ENCODE measurements around the gene BAHD1.

BAHD1 gene

GRCh38 chr15:40440743-40441564 is at the start of gene BAHD1:
Gene BAHD1, plus strand, starts transcription at chr15:40440953. Its CDS starts 17,512 bp downstream, at chr15:40458465.
- peak; percentile 95 for DNase-seq (ENCODE audit: low spot score)

- no peak for DNase-seq (ENCODE audit: low spot score)
Measured at GRCh38 chr15:40392986-40393948, 47.5 kb upstream of the BAHD1 start.

DNA sequence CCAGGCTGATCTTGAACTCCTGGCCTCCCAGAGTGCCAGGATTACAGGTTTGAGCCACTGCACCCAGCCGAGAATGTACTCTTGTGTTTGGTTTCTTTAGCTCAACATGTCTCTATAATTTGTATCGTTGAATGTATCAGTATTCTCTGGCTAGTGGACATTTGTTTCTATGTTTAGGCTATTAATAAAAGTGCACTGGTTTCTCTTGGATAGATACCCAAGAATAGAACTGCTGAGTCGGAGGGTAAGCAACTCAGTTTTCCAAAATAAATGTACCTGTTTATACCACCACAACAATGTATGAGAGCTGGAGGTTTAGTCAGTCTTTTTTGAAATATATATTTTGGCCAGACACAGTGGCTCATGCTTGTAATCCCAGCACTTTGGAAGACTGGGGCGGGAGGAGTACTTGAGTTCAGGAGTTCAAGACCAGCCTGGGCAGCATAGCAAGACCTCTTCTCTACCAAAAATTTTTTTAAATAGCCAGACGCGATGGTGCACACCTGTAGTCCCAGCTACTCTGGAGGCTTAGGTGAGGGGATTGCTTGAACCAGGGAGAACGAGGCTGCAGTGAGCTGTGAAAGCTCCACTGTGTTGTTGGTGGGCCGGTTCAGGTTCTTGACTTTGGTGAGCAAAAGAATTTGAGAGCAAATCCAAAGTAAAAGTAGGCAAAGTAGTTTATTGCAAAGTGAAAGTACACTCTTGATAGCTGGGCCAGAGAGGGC is 42.9 kb upstream of the BAHD1 start:
- no peak for DNase-seq (ENCODE audit: low spot score)

- DNase-seq (ENCODE audit: low spot score): no peak
Measured at GRCh38 chr15:40398413-40398873, 42.3 kb upstream of the BAHD1 start.

- no peak for DNase-seq (ENCODE audit: low spot score)
Measured at GRCh38 chr15:40399370-40399769, 41.4 kb upstream of the BAHD1 start.

- peak; percentile 98 for DNase-seq (ENCODE audit: low spot score)
Measured at GRCh38 chr15:40405501-40406381, 35.0 kb upstream of the BAHD1 start, which contains the start of gene IVD. Gene IVD, plus strand, starts transcription at chr15:40405795. Its CDS starts 33 bp downstream, at chr15:40405828.

- DNase-seq (ENCODE audit: low spot score): no peak
Measured at GRCh38 chr15:40407330-40407990, 33.3 kb upstream of the BAHD1 start.

DNA sequence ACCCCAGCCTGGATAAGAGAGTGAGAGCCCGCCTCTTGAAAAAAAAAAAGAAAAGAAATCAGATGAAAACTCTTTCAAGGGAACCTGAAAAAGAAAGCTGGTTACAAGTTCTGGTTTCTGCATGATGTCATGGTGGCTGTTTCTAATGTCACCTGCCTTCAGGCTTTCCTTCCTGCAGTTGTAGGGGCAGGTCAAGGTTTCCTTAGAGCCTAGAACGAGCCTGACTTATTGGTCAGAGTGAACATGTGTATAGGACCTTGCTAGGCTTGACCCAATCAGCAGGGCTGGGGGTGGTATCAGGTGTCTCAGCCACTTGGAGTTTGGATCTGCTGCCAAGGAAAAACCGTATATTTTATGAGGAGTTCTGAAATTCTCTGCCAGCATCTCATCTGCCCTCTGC is 31.4 kb upstream of the BAHD1 start:
- no peak for DNase-seq (ENCODE audit: low spot score)

GRCh38 chr15:40410476-40410875 is 30.3 kb upstream of the BAHD1 start:
- no peak for DNase-seq (ENCODE audit: low spot score)

- no peak for DNase-seq (ENCODE audit: low spot score)
Measured at GRCh38 chr15:40412095-40412759, 28.5 kb upstream of the BAHD1 start.

DNA sequence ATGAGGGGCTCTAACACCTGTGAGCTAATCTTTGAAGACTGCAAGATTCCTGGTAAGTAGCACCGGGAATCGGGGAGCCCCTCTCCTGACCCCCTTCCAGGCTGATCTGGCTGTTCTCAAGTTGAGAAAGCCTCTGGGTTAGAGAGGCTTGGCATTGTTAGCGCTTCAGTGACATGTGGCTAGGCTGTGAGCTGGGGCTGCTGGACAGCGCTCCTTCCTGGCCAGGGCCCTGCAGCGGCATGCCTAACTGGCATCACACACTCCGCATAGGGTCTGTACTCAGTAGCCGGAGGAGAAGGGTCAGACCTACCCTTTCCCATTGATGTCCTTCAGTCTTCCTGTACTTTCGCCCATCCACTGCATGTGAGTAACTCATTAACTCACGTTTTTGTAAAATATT is 27.7 kb upstream of the BAHD1 start:
- no peak for DNase-seq (ENCODE audit: low spot score)

- no peak for DNase-seq (ENCODE audit: low spot score)
Measured at GRCh38 chr15:40414816-40415215, 25.9 kb upstream of the BAHD1 start.

DNA sequence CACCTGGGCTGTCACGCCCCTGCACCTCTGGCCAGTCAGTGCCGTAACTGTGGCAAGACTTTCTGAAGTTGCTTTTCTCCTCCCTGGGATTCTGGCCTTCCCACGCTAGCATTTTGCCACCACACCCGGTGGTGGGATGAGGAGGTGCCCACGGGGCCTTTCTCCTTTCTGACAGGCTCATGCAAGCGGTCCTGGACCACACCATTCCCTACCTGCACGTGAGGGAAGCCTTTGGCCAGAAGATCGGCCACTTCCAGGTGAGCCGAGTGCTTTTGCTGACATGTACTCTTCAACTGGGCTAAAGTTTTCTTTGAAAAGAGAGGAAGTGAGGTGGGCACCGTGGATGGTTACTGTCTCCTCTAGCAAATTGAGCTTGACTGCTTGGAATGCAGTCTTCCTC is 25.5 kb upstream of the BAHD1 start:
- no peak for DNase-seq (ENCODE audit: low spot score)

DNA sequence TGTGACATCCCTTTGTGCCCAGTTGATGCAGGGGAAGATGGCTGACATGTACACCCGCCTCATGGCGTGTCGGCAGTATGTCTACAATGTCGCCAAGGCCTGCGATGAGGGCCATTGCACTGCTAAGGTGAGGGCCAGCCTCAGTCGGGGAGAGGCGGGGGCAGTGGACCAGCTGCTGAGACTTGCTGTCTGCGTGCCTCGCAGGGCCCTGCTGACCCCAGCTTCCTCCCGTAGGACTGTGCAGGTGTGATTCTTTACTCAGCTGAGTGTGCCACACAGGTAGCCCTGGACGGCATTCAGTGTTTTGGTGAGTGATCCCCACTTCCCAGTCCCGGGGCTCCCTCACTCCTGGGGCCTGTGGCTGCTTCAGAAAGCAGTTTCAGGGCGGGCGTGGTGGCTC is 24.7 kb upstream of the BAHD1 start:
- DNase-seq (ENCODE audit: low spot score): no peak

DNA sequence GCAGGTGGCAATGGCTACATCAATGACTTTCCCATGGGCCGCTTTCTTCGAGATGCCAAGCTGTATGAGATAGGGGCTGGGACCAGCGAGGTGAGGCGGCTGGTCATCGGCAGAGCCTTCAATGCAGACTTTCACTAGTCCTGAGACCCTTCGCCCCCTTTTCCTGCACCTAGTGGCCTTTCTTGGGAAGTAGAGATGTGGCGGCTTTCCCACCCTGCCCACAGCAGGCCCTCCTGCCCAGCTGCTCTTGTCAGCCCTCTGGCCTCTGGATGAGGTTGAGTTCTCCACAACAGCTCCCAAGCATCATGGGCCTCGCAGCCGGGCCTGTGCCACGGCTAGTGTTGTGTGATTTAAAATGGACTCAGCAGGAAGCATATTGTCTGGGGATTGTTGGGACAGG is 22.6 kb upstream of the BAHD1 start:
- DNase-seq (ENCODE audit: low spot score): no peak

DNA sequence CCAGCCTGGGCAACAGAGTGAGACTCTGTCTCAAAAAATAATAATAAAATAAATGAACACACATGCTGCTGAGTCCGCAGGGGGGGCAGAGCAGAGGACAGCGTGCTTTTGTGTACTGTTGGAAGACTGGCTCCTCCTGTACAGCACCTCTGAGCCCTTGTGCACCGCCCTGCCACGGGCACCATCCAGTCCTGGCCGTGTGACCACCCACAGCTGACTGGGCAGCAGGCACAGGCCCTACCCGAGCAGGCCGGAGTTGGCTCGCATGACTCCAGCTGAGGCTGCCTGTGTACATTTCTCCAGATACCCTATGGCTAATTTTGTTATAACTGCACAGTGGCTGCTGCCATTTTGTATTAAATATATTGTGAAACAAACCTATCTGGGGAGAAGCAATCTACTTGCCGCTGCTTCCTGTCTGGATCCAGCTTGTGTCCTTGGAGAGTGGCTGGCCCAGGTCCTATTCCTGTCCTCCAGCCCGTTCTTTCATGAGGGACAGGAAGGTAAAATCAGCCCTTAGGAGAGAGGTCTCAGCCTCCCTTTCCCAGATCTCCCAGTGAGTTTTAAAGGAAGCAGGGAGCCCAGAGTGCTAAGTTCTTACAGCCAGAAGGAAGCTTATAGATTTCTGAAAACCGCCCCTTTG is 20.6 kb upstream of the BAHD1 start:
- no peak for DNase-seq (ENCODE audit: low spot score)

GRCh38 chr15:40420793-40421192 is 20.0 kb upstream of the BAHD1 start:
- no peak for DNase-seq (ENCODE audit: low spot score)

- DNase-seq (ENCODE audit: low spot score): peak; percentile 47
Measured at GRCh38 chr15:40421246-40422157, 19.3 kb upstream of the BAHD1 start.

All from putamen (tissue), 1 donor.